HG03439 (cell line): Measurements from ENCODE around the gene PTTG1IP2.

ENCODE experiments used
- ATAC-seq: cut with Tn5 transposase; IDR thresholded peaks from one replicate; pipeline ENCODE4 v1.9.1; 2021; ENCODE audit warnings: mild to moderate bottlenecking, moderate library complexity; ENCODE audit not compliant: unreplicated experiment

The PTTG1IP2 gene

DNA sequence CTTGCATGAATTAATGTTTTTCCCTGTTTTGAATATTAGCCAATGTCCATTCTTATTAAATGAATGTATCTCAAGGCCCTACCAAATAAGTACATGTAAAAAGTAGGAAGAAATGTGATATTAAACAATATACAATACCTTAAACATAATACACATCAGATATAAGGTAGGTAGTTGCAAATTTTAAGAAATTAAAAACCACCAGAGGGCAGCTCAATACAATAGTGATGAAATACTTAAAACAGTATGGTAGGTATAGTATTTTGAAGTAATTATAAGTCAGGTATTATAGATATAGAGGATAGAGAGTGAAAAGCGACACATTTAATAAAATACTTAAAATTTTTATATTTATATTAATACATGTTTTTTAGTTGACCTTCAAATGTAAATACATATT, 83.1 kb downstream of the PTTG1IP2 start:
- ATAC-seq, result no peak

DNA sequence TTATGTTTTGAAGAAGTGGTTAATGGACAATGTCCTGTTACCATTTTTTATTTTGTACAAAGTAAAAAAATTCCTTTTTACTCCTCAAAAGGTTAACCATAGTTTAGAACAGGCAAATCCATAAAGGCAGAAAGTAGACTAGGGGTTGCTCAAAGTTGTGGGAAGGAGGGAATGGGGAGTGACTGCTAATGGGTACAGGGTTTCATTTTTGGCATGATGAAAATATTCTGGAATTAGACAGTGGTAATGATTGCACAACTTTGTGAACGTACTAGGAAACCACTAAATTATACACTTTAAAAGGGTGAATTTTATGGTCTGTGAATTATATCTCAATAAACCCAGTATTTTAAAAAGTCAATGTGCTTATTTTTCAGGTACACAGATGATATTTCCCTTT, 91.3 kb downstream of the PTTG1IP2 start:
- no peak for ATAC-seq
